Measurements from ENCODE around the gene LRRC31.
A peak's percentile ranks its signal among the peaks of the same experiment; 100 is the strongest.

Gene LRRC31

DNA sequence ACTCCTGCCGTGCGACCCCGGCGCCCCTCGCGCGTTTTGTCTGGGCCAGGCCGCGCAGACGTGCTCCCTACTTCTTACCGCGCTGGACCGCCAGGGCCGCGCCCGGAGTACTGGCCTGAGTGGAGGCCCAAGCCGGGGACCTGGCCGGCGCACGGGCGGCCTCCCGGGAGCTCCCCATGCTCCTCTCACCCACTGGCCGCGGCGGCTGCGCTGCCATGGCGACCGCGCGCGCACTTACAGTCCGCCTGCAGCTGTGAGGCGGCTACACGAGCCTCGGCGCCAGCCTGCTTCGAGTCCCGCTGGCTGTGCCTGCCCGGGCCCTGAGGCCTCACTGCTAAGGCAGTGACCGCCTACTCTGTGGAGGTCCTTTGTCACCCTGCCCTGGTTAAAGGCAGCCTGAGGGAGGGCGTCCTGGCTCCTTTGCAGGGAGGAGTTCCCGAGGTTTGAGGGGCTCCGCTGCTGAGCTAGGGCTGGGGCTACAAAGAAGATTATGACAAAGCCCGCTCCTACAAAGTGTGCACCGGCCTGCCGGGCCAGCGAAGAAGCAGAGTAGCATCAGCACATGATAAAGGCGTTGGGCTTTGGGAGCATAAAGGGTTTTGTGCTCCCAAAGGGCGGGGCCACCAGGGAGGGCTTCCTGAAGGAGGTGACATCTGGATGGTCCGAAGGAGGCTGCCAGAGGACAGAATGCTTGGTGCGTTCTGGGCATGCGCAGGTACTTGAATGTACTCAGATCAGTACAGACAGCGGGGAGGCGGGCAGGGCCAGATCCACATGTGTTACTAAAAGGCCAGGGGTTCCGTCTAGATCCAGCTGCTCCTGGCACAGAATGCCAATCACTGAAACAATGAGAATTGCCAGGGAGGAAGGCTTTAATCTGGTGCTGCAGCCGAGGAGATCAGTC lies 57.2 kb downstream of the LRRC31 start, which contains the start of the genes LRRC34 and LRRIQ4:
Gene LRRC34 (minus strand): TSS at position 573 of the 904 bp plus-strand sequence. CDS start 356 bp downstream, at position 217.
Gene LRRIQ4 (plus strand): TSS at position 539 of the 904 bp plus-strand sequence. CDS start 9,052 bp downstream, outside the sequence.
- 4% methylated on average over 55 of the region's 56 CpGs for WGBS
- peak within 1 kb of the TSS in 1 of 2 experiments; percentile 66 for H3K23ac ChIP-seq (ENCODE audit: low read length in 2 of 2)
- peaks cover 11% of the 10 kb centered on the region for H3K4me1 ChIP-seq (ENCODE audit: control insufficient read depth, insufficient read depth, low read depth, low read length)
- peak; percentile 84 for DNase-seq
- H3K27ac ChIP-seq (ENCODE audit: low read length, poor library complexity, severe bottlenecking): no peak within 1 kb of the TSS
- H3K27me3 ChIP-seq (ENCODE audit: control insufficient read depth in 1 of 2, insufficient read depth in 1 of 2, low read length in 2 of 2): no peaks in the 10 kb centered on the region
- H4K91ac ChIP-seq (ENCODE audit: low read length): peak within 1 kb of the TSS; percentile 99
- H3K79me1 ChIP-seq (replicated peaks; ENCODE audit: low read length, poor library complexity, severe bottlenecking): no peaks in the 10 kb centered on the region
- H2BK12ac ChIP-seq (ENCODE audit: low read length in 2 of 2): peak within 1 kb of the TSS; percentile 50 to 71
- peak within 1 kb of the TSS in 1 of 2 experiments; percentile 99 for H3K14ac ChIP-seq (ENCODE audit: low read length in 2 of 2)
- peak within 1 kb of the TSS; percentile 93 to 94 for H3K4ac ChIP-seq (ENCODE audit: low read depth in 1 of 2, low read length in 2 of 2)
- peak within 1 kb of the TSS; percentile 51 to 77 for H3K4me3 ChIP-seq (ENCODE audit: insufficient read depth in 1 of 2, low read depth in 1 of 2, low read length in 2 of 2)
- peak within 1 kb of the TSS; percentile 96 for H2BK15ac ChIP-seq (ENCODE audit: low read depth, poor library complexity, severe bottlenecking)
- H3K36me3 ChIP-seq (ENCODE audit: control insufficient read depth in 1 of 2, insufficient read depth in 2 of 2, low read depth in 1 of 2, low read length in 2 of 2): peaks cover 0 to 3% of the 10 kb centered on the region in 2 experiments
- peak within 1 kb of the TSS; percentile 98 for H2AFZ ChIP-seq (ENCODE audit: low read depth, low read length)
- no peak within 1 kb of the TSS for H2BK5ac ChIP-seq (ENCODE audit: low read depth, low read length, poor library complexity, severe bottlenecking)
- no peak within 1 kb of the TSS for H2BK120ac ChIP-seq (ENCODE audit: low read depth, low read length)
- H3K9ac ChIP-seq (ENCODE audit: low read length): peak within 1 kb of the TSS; percentile 88
- peaks cover 7% of the 10 kb centered on the region for H3K9me3 ChIP-seq (ENCODE audit: control insufficient read depth, low read length)
- peak within 1 kb of the TSS; percentile 100 for H4K8ac ChIP-seq (ENCODE audit: low read length)
- peak within 1 kb of the TSS; percentile 97 to 100 for H3K18ac ChIP-seq (ENCODE audit: low read depth in 1 of 2, low read length in 2 of 2)
- H3K4me2 ChIP-seq (ENCODE audit: low read length, poor library complexity, severe bottlenecking): peak within 1 kb of the TSS; percentile 94
- H2AK5ac ChIP-seq (ENCODE audit: low read length, severe bottlenecking): no peak within 1 kb of the TSS

DNA sequence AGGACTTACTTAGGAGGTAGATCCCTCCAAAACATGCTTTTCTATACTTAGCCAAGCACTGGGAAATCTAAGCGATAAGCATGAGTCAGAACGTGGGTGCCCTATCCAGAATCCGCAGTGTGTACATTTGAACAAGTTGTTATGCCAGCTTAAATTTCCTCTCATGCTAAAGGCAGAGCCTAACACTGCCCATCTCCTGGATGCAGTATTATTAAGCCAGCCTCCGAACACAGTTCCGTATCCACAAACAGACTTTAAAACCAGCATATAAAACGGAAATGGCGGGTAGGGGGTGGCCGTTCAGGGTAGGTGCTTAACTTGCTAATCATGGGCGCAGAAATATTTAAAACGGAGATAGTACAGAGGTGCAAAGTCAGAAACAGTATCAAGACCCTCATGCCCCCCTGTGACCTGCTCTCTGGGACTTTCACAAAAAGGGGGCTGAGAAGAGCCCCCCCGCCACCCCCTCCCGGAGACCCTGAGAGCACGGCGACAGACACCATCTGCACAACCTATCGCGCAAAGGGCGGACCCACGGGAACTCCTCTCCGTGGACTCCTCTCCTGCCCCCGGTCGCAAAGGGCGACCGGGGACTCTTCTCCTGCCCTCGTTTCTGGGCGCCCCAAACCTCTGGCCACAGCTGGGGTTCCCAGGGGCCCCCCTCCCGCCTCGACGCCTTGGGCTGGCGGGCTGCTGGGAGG lies 58.0 kb downstream of the LRRC31 start:
- Histone ChIP-seq H3K79me1 (replicated peaks; ENCODE audit: low read length, poor library complexity, severe bottlenecking) (no peaks in the 10 kb centered on the region), H3K4me1 (ENCODE audit: control insufficient read depth, insufficient read depth, low read depth, low read length) (peaks cover 11% of the 10 kb centered on the region), H2AFZ (ENCODE audit: low read depth, low read length) (peak overlapping the region; percentile 85), H3K27me3 (ENCODE audit: control insufficient read depth in 1 of 2, insufficient read depth in 1 of 2, low read length in 2 of 2) (no peaks in the 10 kb centered on the region), H3K23ac (ENCODE audit: low read length in 2 of 2) (peak overlapping the region in 1 of 2 experiments; percentile 66), H2BK15ac (ENCODE audit: low read depth, poor library complexity, severe bottlenecking) (peak overlapping the region; percentile 96), H3K9me3 (ENCODE audit: control insufficient read depth, low read length) (peaks cover 7% of the 10 kb centered on the region), H3K14ac (ENCODE audit: low read length in 2 of 2) (peak overlapping the region in 1 of 2 experiments; percentile 44), H2AK5ac (ENCODE audit: low read length, severe bottlenecking) (no peak overlapping the region), H2BK120ac (ENCODE audit: low read depth, low read length) (no peak overlapping the region), H3K18ac (ENCODE audit: low read depth in 1 of 2, low read length in 2 of 2) (peak overlapping the region; percentile 97 to 100), H2BK5ac (ENCODE audit: low read depth, low read length, poor library complexity, severe bottlenecking) (no peak overlapping the region), H4K91ac (ENCODE audit: low read length) (peak overlapping the region; percentile 99), H3K36me3 (ENCODE audit: control insufficient read depth in 1 of 2, insufficient read depth in 2 of 2, low read depth in 1 of 2, low read length in 2 of 2) (peaks cover 3 to 4% of the 10 kb centered on the region in 2 experiments), H3K4me3 (ENCODE audit: insufficient read depth in 1 of 2, low read depth in 1 of 2, low read length in 2 of 2) (peak overlapping the region; percentile 51 to 77), H3K9ac (ENCODE audit: low read length) (peak overlapping the region; percentile 88), H3K4me2 (ENCODE audit: low read length, poor library complexity, severe bottlenecking) (peak overlapping the region; percentile 94), H2BK12ac (ENCODE audit: low read length in 2 of 2) (peak overlapping the region in 1 of 2 experiments; percentile 51), H3K4ac (ENCODE audit: low read depth in 1 of 2, low read length in 2 of 2) (peak overlapping the region; percentile 0 to 93), H3K27ac (ENCODE audit: low read length, poor library complexity, severe bottlenecking) (no peak overlapping the region), H4K8ac (ENCODE audit: low read length) (peak overlapping the region; percentile 100)
- DNase-seq: peak; percentile 74
- 6% methylated on average over 26 of the region's 29 CpGs for WGBS

DNA sequence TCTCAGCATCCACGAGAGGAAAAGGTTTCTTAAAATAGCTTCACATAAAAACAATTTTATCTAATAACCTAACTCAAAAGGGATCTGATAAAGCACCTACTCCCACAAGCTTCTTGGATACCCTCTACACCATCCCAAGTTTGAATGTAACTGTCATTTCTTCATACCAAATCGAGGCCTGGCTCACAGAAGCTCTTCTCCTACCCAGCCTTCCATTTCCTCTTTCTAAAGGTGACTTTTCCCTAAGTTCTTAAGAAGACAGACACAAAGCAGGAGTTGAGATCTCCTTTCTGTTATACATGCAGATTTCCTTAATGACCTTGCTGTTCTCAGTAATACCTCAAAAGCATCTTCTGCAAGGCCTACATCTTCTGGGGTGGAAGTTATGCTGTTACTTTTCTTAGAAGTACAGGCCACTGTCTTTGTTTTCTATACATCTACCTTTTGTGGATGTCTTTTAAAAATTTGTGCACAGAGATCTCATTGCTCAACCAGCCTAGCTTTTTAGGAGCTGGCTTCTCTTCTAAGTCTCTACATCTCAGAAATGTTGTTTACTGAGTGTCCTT lies 60.4 kb downstream of the LRRC31 start:
- Histone ChIP-seq H2BK5ac (ENCODE audit: low read depth, low read length, poor library complexity, severe bottlenecking) (no peak overlapping the region), H3K9me3 (ENCODE audit: control insufficient read depth, low read length) (no peaks in the 10 kb centered on the region), H3K9ac (ENCODE audit: low read length) (no peak overlapping the region), H3K4me1 (ENCODE audit: control insufficient read depth, insufficient read depth, low read depth, low read length) (peaks cover 11% of the 10 kb centered on the region), H4K91ac (ENCODE audit: low read length) (no peak overlapping the region), H3K18ac (ENCODE audit: low read depth in 1 of 2, low read length in 2 of 2) (no peak overlapping the region), H3K4me3 (ENCODE audit: insufficient read depth in 1 of 2, low read depth in 1 of 2, low read length in 2 of 2) (no peak overlapping the region), H3K36me3 (ENCODE audit: control insufficient read depth in 1 of 2, insufficient read depth in 2 of 2, low read depth in 1 of 2, low read length in 2 of 2) (peaks cover 3 to 4% of the 10 kb centered on the region in 2 experiments), H3K27ac (ENCODE audit: low read length, poor library complexity, severe bottlenecking) (no peak overlapping the region), H3K27me3 (ENCODE audit: control insufficient read depth in 1 of 2, insufficient read depth in 1 of 2, low read length in 2 of 2) (no peaks in the 10 kb centered on the region), H2BK12ac (ENCODE audit: low read length in 2 of 2) (no peak overlapping the region), H4K8ac (ENCODE audit: low read length) (no peak overlapping the region), H2AK5ac (ENCODE audit: low read length, severe bottlenecking) (no peak overlapping the region), H2BK120ac (ENCODE audit: low read depth, low read length) (no peak overlapping the region), H3K14ac (ENCODE audit: low read length in 2 of 2) (no peak overlapping the region), H2BK15ac (ENCODE audit: low read depth, poor library complexity, severe bottlenecking) (no peak overlapping the region), H3K4ac (ENCODE audit: low read depth in 1 of 2, low read length in 2 of 2) (no peak overlapping the region), H2AFZ (ENCODE audit: low read depth, low read length) (no peak overlapping the region), H3K4me2 (ENCODE audit: low read length, poor library complexity, severe bottlenecking) (no peak overlapping the region), H3K23ac (ENCODE audit: low read length in 2 of 2) (no peak overlapping the region), H3K79me1 (replicated peaks; ENCODE audit: low read length, poor library complexity, severe bottlenecking) (no peaks in the 10 kb centered on the region)
- 87% methylated on average over 2 of the region's 2 CpGs for WGBS
- no peak for DNase-seq

All from mesenchymal stem cell (in vitro differentiated cells and primary cell).